ENCODE results near the gene COL4A2. TPM values are rescaled to one million over a fixed set of nuclear protein-coding genes. Genes with fewer than 3 reads are reported as not detected.

Gene COL4A2
- total RNA-seq, 1 experiment from 2014 or later = 1.6 TPM

GRCh38 chr13:110376120-110376519, 69.0 kb downstream of the COL4A2 start:
- no peak for DNase-seq (ENCODE audit: low read depth, low spot score)
- Histone ChIP-seq H3K9ac (ENCODE audit: low read length) (no peak overlapping the region), H3K27ac (ENCODE audit: low read depth, low read length) (no peak overlapping the region), H4K20me1 (ENCODE audit: insufficient read depth) (no peaks in the 10 kb centered on the region), H3K36me3 (ENCODE audit: control insufficient read depth in 1 of 2, insufficient read depth in 2 of 2, low read length in 2 of 2) (no peaks in the 10 kb centered on the region), H3K9me3 (ENCODE audit: control insufficient read depth in 1 of 2, insufficient read depth in 1 of 2, low read depth in 1 of 2, low read length in 2 of 2) (no peaks in the 10 kb centered on the region), H3K27me3 (ENCODE audit: insufficient read depth, low read length) (peaks cover 22% of the 10 kb centered on the region), H3K4me1 (ENCODE audit: control insufficient read depth in 1 of 2, insufficient read depth in 2 of 2, low read length in 2 of 2) (no peaks in the 10 kb centered on the region), H2AFZ (ENCODE audit: low read depth, low read length, poor library complexity, severe bottlenecking) (no peak overlapping the region), H3K4me2 (ENCODE audit: low read length) (no peak overlapping the region), H3K9me2 (ENCODE audit: insufficient read depth) (no peaks in the 10 kb centered on the region), H3K4me3 (replicated peaks in 1 of 2; ENCODE audit: low read depth in 1 of 2, low read length in 2 of 2) (no peak overlapping the region), H3K79me2 (ENCODE audit: insufficient read depth, low read length) (no peaks in the 10 kb centered on the region)
- CTCF ChIA-PET = no interaction called here
- no peak for ATAC-seq
- POLR2A ChIA-PET = no interaction called here
- intact Hi-C loops (cut with micrococcal nuclease) = no loop called here
- RAD21 ChIA-PET (ENCODE audit: low non-redundant PET in 1 of 2, low total read pairs in 2 of 2, uncharacterized antibody in 2 of 2, unreplicated experiment in 2 of 2) = no interaction called here
- TF ChIP-seq RAD21 (IDR thresholded peaks at IDR 0.05; ENCODE audit: low read depth) (no peak), ZNF274 (IDR thresholded peaks at IDR 0.05; ENCODE audit: low read depth, low read length) (no peak), POLR2A (IDR thresholded peaks at IDR 0.05; ENCODE audit: borderline replicate concordance, extremely low read depth, insufficient read depth, insufficient read length) (no peak), POLR2AphosphoS5 (IDR thresholded peaks at IDR 0.05; ENCODE audit: low read depth, low read length) (no peak), ZFX (IDR thresholded peaks at IDR 0.05) (no peak), REST (IDR thresholded peaks at IDR 0.05; ENCODE audit: low read depth) (no peak), CBX3 (IDR thresholded peaks at IDR 0.05; ENCODE audit: low read depth) (no peak), EZH2 (IDR thresholded peaks at IDR 0.05) (no peak), YY1 (IDR thresholded peaks at IDR 0.05; ENCODE audit: extremely low read depth, insufficient replicate concordance, low read depth, low read length) (no peak), ELF1 (IDR thresholded peaks at IDR 0.05; ENCODE audit: borderline replicate concordance, low read depth) (no peak), FOSL1 (IDR thresholded peaks at IDR 0.05; ENCODE audit: low read depth) (no peak), JUND (IDR thresholded peaks at IDR 0.05) (no peak), SRF (IDR thresholded peaks at IDR 0.05; ENCODE audit: low read depth) (no peak), EGR1 (IDR thresholded peaks at IDR 0.05; ENCODE audit: low read depth) (no peak), CTCF (IDR thresholded peaks at IDR 0.05 in 2 of 3, conservative IDR thresholded peaks at IDR 0.05 in 1 of 3; ENCODE audit: borderline replicate concordance in 1 of 3, insufficient read depth in 1 of 3, low read depth in 2 of 3, low read length in 2 of 3) (no peak)
- TF ChIP-seq, protein P1, sequence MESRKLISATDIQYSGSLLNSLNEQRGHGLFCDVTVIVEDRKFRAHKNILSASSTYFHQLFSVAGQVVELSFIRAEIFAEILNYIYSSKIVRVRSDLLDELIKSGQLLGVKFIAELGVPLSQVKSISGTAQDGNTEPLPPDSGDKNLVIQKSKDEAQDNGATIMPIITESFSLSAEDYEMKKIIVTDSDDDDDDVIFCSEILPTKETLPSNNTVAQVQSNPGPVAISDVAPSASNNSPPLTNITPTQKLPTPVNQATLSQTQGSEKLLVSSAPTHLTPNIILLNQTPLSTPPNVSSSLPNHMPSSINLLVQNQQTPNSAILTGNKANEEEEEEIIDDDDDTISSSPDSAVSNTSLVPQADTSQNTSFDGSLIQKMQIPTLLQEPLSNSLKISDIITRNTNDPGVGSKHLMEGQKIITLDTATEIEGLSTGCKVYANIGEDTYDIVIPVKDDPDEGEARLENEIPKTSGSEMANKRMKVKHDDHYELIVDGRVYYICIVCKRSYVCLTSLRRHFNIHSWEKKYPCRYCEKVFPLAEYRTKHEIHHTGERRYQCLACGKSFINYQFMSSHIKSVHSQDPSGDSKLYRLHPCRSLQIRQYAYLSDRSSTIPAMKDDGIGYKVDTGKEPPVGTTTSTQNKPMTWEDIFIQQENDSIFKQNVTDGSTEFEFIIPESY (IDR thresholded peaks at IDR 0.05; ENCODE audit: extremely low read depth, insufficient replicate concordance, low read length) = no peak
- TF ChIP-seq, protein P2, sequence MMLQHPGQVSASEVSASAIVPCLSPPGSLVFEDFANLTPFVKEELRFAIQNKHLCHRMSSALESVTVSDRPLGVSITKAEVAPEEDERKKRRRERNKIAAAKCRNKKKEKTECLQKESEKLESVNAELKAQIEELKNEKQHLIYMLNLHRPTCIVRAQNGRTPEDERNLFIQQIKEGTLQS (IDR thresholded peaks at IDR 0.05) = no peak
- TF ChIP-seq, protein P3, sequence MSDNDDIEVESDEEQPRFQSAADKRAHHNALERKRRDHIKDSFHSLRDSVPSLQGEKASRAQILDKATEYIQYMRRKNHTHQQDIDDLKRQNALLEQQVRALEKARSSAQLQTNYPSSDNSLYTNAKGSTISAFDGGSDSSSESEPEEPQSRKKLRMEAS (IDR thresholded peaks at IDR 0.05) = no peak
- BruUV-seq (replicated peaks) = no TSS peak
